ENCODE measurements around the gene DUSP16.

Gene DUSP16

GRCh38 chr12:12460935-12461922 is 101.4 kb downstream of the DUSP16 start:
- peak; percentile 50 for DNase-seq

- DNase-seq = no peak
These were observed 106.0 kb downstream of the DUSP16 start for GRCh38 chr12:12456637-12457036.

- DNase-seq = no peak
These were observed 108.3 kb downstream of the DUSP16 start for GRCh38 chr12:12454315-12454714.

GRCh38 chr12:12453635-12454034 is 109.0 kb downstream of the DUSP16 start:
- DNase-seq = no peak

- DNase-seq = no peak
These were observed 110.2 kb downstream of the DUSP16 start for GRCh38 chr12:12452326-12452902.

GRCh38 chr12:12451098-12451497 is 111.6 kb downstream of the DUSP16 start:
- no peak for DNase-seq

GRCh38 chr12:12450043-12450471 is 112.6 kb downstream of the DUSP16 start:
- no peak for DNase-seq

GRCh38 chr12:12449533-12450025 is 113.1 kb downstream of the DUSP16 start:
- peak; percentile 73 for DNase-seq

GRCh38 chr12:12447837-12448236 is 114.8 kb downstream of the DUSP16 start:
- DNase-seq = no peak

GRCh38 chr12:12447236-12447635 is 115.4 kb downstream of the DUSP16 start:
- DNase-seq = no peak

- DNase-seq = no peak
These were observed 115.9 kb downstream of the DUSP16 start for GRCh38 chr12:12446786-12447185.

GRCh38 chr12:12445882-12446181 is 116.8 kb downstream of the DUSP16 start:
- no peak for DNase-seq

GRCh38 chr12:12445165-12445881 is 117.3 kb downstream of the DUSP16 start:
- DNase-seq = no peak

- no peak for DNase-seq
These were observed 119.2 kb downstream of the DUSP16 start for GRCh38 chr12:12443431-12443878.

GRCh38 chr12:12442548-12443071 is 120.1 kb downstream of the DUSP16 start:
- no peak for DNase-seq

- no peak for DNase-seq
These were observed 120.7 kb downstream of the DUSP16 start for GRCh38 chr12:12441843-12442461.

- no peak for DNase-seq
These were observed 121.2 kb downstream of the DUSP16 start for GRCh38 chr12:12441429-12441807.

- peak; percentile 69 for DNase-seq
These were observed 121.8 kb downstream of the DUSP16 start for GRCh38 chr12:12440784-12441428.

- no peak for DNase-seq
These were observed 123.0 kb downstream of the DUSP16 start for GRCh38 chr12:12439636-12440035.

GRCh38 chr12:12436831-12437345 is 125.8 kb downstream of the DUSP16 start:
- DNase-seq = no peak

GRCh38 chr12:12433203-12433731 is 129.4 kb downstream of the DUSP16 start:
- no peak for DNase-seq

- no peak for DNase-seq
These were observed 130.3 kb downstream of the DUSP16 start for GRCh38 chr12:12432364-12432763.
